MM.1S (cell line): ENCODE results near the gene ZNF557.

Source experiments
- EZH2phosphoT487 ChIP-seq: fragments of 300-600 bp; sonication (generic); IDR thresholded peaks from 2 replicates; pipeline ENCODE4 v1.6.1; 2018; ENCODE audit warnings: antibody characterized with exemption, low read length
- TF ChIP-seq, protein P1 (sequence below): fragments of 300-600 bp; sonication (generic); IDR thresholded peaks from 2 replicates; pipeline ENCODE4 v1.5.1; 2016; ENCODE audit warnings: antibody characterized with exemption, low read length, mixed read lengths

DNA sequence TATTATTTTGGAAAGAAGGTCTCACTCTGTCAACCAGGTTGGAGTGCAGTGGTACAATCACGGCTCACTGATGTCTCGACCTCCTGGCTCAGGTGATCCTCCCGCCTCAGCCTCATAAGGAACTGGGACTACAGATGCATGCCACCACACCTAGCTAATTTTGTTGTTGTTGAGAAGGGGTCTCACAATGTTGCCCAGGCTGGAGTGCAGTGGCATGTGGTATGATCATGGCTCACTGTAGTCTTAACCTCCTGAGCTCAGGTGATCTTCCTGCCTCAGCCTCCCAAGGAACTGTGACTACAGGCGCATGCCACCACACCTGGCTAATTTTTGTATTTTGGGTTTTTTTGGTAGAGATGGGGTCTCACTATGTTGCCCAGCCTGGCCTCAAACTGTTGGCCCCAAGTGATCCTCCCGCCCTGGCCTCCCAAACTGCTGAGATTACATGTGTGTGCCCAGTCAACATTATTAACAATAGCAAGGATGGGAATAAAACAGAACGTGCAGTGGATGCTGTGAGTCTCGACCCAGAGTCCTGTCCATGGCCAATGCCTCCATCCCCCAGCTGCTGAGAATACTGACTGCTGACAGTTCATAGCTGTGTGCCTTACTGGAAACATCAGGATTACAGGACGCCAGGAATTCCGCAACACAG lies 5.6 kb upstream of the ZNF557 start:
- TF ChIP-seq, protein P1, sequence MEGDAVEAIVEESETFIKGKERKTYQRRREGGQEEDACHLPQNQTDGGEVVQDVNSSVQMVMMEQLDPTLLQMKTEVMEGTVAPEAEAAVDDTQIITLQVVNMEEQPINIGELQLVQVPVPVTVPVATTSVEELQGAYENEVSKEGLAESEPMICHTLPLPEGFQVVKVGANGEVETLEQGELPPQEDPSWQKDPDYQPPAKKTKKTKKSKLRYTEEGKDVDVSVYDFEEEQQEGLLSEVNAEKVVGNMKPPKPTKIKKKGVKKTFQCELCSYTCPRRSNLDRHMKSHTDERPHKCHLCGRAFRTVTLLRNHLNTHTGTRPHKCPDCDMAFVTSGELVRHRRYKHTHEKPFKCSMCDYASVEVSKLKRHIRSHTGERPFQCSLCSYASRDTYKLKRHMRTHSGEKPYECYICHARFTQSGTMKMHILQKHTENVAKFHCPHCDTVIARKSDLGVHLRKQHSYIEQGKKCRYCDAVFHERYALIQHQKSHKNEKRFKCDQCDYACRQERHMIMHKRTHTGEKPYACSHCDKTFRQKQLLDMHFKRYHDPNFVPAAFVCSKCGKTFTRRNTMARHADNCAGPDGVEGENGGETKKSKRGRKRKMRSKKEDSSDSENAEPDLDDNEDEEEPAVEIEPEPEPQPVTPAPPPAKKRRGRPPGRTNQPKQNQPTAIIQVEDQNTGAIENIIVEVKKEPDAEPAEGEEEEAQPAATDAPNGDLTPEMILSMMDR = no peak
- TF ChIP-seq EZH2phosphoT487 = no peak
